Measurements from ENCODE around the gene COMMD2.

COMMD2 gene

GRCh38 chr3:149763565-149764195 is 11.4 kb upstream of the COMMD2 start:
- DNase-seq = no peak

GRCh38 chr3:149753717-149754116 is 1.4 kb upstream of the COMMD2 start:
- DNase-seq = no peak

GRCh38 chr3:149752788-149753136 is 473 bp upstream of the COMMD2 start:
- no peak for DNase-seq

- no peak for DNase-seq
Observed at GRCh38 chr3:149751551-149751950, 738 bp downstream of the COMMD2 start.

GRCh38 chr3:149744606-149745005 is 7.7 kb downstream of the COMMD2 start:
- no peak for DNase-seq

GRCh38 chr3:149744151-149744550 is 8.1 kb downstream of the COMMD2 start:
- no peak for DNase-seq

GRCh38 chr3:149739396-149739795 is 12.9 kb downstream of the COMMD2 start:
- DNase-seq = no peak

- no peak for DNase-seq
Observed at GRCh38 chr3:149738876-149739275, 13.4 kb downstream of the COMMD2 start.

GRCh38 chr3:149736953-149737205 is 15.4 kb downstream of the COMMD2 start:
- no peak for DNase-seq

- no peak for DNase-seq
Observed at GRCh38 chr3:149736175-149736952, 15.9 kb downstream of the COMMD2 start.

GRCh38 chr3:149732234-149732633 is 20.1 kb downstream of the COMMD2 start:
- no peak for DNase-seq

GRCh38 chr3:149727656-149728055 is 24.6 kb downstream of the COMMD2 start:
- DNase-seq = no peak

GRCh38 chr3:149726716-149727407 is 25.4 kb downstream of the COMMD2 start:
- DNase-seq = no peak

GRCh38 chr3:149723781-149724180 is 28.5 kb downstream of the COMMD2 start:
- DNase-seq = no peak

- DNase-seq = no peak
Observed at GRCh38 chr3:149720918-149721317, 31.4 kb downstream of the COMMD2 start.

- no peak for DNase-seq
Observed at GRCh38 chr3:149717391-149718056, 34.8 kb downstream of the COMMD2 start.

- no peak for DNase-seq
Observed at GRCh38 chr3:149716984-149717383, 35.3 kb downstream of the COMMD2 start.

GRCh38 chr3:149715247-149715646 is 37.0 kb downstream of the COMMD2 start:
- no peak for DNase-seq

- no peak for DNase-seq
Observed at GRCh38 chr3:149713730-149714654, 38.3 kb downstream of the COMMD2 start.

GRCh38 chr3:149706905-149707304 is 45.4 kb downstream of the COMMD2 start:
- no peak for DNase-seq

GRCh38 chr3:149705416-149705815 is 46.9 kb downstream of the COMMD2 start:
- no peak for DNase-seq

GRCh38 chr3:149703466-149703865 is 48.8 kb downstream of the COMMD2 start:
- no peak for DNase-seq
